Neural progenitor cell (in vitro differentiated cells): ENCODE results near the gene APOL5.

Source experiments
- CTCF ChIP-seq: fragments of 200-600 bp; sonication (generic); IDR thresholded peaks from 2 replicates; pipeline ENCODE4 v1.5.1; 2017; ENCODE audit warnings: antibody characterized with exemption, mild to moderate bottlenecking
- EZH2 ChIP-seq: fragments of 200-600 bp; sonication (generic); IDR thresholded peaks from 2 replicates; pipeline ENCODE4 v1.6.1; 2017; ENCODE audit warnings: antibody characterized with exemption, mild to moderate bottlenecking, moderate library complexity
- EZH2phosphoT487 ChIP-seq: fragments of 200-600 bp; sonication (generic); IDR thresholded peaks from 2 replicates; pipeline ENCODE4 v1.6.1; 2017; ENCODE audit warnings: antibody characterized with exemption

DNA sequence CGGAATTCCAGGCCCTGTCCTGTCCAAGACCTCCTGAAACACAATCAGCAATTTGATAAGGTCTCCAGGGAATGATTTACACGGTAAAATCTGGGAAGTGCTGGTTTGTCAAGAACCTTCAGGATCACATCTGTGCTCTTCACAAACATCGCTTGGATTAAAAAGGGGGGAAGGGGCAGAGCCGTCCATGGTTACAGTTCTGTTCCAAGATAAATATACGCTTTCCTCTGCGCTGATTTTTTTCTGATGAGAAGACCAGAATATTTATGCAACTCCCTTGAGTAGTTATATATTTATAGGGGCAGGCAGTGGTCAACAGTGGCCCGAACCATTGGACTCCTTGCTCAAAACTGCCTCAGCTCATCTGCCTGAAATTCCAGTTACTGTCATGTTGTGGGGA, 9.2 kb upstream of the APOL5 start:
- TF ChIP-seq CTCF (no peak), EZH2 (no peak), EZH2phosphoT487 (no peak)
